NCI-H226 (cell line): Measurements from ENCODE around the gene STIM2.

ENCODE experiments used
- DNase-seq: peaks from one replicate; pipeline ENCODE4 v3.0.0-alpha.2; 2015

STIM2 gene

DNA sequence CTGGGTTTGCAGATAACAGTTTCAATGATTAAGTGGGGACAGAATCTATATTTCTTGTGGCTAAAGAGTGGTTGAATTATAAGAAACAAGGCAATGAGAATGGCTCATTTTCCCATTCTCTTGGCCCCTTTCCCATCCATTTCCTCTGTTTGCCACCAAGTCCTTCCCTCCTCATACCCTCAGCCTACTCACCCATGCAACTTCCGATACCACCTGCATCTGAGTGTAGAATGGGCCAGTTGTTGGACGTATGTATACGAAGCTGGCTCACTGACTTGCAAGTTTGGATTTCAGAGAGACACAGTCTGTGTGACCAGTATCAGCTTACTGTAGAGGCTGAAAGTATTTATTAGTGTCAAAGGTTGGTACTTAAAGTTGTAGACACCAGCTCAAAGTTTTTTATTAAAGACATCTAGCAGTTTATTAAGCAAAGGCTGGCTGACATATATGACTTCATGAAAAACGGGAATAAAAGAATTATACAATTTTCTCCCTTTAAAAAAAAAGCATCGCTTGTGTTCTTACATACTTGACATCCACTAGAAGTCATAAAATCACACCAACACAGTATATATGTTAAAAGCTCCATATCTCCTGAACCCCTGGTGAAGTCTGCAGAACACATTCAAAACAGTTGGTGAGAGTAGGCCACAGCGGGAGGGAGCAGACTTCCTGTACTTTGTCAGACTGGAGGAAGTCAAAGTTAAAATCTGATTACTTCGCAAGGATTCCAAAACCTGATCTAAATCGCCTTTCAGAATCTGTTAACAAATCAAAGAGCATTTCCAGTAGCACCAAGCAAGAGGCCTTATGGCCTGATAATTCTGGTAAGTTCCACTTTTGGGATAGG is 22.4 kb upstream of the STIM2 start:
- DNase-seq = no peak

DNA sequence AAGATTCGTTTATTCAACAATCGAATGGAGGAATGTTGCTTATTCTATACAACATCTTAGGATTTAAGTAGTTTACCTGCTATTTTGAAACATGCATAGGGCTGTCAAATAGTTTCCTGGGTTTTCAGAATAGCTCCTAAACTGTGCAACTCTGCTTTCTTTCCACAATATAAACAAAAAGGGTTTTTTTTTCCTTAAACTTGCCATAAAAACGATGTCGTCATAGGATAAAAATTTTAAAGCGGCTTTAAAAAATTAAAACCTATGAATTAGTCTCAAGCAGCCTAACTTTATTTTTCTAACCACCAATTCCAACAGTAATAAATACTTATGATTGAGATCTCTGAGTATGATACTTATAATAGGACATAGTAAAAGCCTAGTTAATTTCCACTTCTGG is 21.6 kb upstream of the STIM2 start:
- DNase-seq = no peak

DNA sequence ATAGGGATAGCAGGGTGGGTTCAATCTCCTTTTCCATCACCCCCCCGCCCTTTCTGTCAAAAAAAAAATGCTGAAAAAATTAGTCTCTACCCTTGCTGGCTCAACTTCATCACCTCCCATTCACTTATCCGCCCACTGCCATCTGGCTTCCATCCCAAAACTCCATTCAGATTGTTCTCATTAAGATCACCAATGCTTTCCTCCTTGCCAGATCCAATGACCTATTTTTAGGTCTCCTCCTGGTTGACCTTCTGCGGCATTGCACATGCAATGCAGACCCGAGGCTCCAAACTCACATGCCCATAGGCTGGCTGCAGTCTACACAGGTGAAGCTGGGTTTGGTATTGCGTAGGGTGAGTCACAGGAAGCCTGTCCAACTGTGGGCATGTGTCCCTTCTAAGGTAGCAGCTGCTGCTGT is 21.1 kb upstream of the STIM2 start:
- DNase-seq = no peak

DNA sequence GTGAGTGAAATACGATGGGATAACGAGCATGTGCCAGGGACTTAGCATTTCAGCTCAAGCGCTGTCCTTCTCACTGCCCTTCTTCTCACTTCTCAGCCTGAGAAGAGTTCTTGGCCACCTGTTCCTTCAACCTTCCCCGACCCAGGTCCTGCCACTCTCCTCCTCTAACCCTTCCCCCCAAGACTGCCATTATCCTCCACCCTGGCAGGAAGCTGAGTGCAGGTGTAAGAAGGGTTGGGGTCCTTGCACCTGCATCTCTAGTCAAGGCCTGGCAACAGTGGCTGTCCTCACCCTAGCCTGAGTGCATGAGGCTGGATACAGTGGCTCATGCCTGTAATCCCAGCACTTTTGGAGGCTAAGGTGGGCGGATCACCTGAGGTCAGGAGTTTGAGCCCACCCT is 19.9 kb upstream of the STIM2 start:
- no peak for DNase-seq

DNA sequence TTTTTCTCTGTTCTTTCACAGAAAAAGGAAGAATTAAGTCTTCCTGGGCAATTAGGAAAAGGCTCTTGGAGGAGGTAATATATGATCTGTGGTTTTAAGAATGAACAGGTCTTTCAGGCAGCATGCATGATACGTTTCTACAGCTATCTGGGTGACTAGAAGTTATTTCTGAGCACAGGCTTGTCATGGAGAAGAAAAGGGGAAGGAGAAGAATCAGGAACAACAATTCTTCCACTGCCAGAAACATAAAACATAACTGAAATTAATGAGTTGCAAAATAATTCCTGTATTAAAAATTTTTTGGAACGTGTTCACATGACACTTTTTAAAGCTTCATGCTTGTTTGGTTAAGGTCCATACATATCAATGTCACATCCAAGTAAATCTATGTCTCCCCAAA is 17.7 kb upstream of the STIM2 start:
- no peak for DNase-seq

DNA sequence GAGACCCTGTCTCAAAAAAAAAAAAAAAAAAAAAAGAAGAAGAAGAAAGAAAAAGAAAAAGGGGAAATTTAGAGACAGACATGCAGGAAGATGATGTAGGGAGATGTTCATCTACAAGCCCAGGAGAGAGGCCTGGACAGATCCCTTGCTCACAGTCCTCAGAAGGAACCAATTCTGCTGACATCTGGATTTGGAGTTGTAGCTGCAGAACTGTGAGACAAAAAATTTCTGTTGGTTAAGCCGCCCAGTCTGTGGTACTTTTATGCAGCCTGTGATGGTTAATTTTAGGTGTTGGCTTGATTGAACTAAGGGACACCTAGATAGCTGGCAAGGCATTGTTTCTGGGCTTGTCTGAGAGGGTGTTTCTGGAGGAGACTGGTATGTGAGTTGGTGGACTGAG is 10.1 kb upstream of the STIM2 start:
- DNase-seq = no peak

DNA sequence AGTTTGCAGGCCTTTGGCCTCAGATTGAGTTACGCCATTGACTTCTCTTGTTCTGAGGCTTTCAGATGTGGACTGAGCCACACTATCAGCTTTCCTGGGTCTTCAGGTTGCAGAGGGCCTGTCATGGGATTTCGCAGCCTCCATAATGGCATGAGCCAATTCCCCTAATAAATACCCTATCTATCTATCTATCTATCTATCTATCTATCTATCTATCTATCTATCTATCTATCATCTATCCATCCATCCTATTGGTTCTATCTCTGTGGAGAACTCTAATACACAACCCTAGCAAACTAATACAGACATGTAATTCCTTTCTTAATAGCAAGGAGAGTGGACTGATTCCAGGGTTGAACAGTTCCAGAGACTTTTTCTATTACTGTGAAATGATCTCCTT is 9.5 kb upstream of the STIM2 start:
- no peak for DNase-seq

DNA sequence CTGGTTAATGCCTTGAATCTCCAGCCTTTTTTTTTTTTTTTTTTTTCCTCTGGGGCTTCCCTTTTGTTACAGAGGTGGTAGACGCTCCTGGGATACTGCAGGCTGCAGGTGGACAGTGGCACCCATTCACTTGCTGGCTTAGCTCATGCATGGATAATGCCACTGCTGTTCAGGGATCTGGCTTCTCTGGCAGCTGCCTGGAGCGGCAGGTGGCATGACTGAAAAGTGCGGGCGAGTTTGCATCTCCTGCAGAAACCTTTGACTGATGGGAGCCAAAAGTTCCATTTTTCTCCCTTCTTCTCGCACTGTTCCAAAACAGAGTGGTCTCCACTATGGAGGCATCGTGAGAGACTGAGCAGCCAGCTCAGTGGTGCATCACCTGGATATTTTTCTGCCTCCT is 5.9 kb upstream of the STIM2 start:
- no peak for DNase-seq

DNA sequence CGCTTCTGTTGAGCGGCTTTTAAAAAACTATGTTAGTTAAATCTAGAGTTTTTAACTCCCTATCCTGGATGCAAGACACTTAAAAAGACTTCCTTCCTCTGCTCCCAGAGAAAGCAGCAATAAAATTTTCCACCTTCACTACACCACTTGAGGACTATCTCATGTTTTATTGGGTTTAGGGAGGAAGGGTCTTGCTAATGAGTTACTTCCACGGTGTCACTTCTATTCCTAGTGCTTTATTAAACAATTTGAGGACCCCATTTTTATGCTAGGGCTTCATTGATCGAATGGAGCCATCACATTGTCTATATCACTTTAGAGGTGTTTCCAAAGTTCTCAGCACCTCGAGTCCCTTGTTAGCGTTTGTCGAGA is 3.7 kb upstream of the STIM2 start:
- DNase-seq = no peak

DNA sequence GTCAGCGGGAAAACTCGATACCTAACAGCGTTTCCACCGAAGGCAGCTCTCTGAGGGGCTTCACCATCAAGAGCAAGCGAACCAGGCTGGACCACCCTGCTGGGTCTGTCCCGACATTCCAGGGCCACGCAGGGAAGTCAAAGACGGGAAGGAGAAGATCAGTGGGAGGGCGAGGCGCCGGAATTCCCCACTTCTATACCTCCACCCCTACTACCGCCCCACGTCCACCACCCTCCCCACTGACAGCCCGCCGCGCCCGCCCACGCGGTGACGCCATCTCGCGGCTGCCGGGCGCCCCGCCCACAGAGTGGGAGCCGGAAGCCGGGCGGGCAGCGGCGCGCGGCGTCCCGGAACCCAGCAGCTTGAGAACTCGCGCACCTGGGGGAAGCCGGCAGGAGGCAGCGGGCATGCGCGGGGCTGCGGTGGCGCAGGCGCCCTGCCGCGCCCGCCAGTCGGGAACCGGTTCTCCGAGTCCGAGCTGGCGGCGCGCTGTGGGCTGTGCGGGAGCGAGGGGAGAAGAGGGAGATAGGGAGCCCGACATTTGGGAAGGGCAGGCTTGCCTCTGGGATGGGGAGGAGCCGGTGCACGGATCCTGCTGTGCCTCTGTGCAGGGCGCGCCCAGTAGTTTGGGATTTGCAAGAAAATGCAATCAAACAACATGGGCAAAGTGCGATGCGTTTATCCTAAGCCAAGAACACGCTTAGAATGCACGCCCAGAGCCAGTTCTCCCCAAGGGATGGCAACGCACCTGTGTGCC is 3.2 kb upstream of the STIM2 start:
- DNase-seq = peak; percentile 72

DNA sequence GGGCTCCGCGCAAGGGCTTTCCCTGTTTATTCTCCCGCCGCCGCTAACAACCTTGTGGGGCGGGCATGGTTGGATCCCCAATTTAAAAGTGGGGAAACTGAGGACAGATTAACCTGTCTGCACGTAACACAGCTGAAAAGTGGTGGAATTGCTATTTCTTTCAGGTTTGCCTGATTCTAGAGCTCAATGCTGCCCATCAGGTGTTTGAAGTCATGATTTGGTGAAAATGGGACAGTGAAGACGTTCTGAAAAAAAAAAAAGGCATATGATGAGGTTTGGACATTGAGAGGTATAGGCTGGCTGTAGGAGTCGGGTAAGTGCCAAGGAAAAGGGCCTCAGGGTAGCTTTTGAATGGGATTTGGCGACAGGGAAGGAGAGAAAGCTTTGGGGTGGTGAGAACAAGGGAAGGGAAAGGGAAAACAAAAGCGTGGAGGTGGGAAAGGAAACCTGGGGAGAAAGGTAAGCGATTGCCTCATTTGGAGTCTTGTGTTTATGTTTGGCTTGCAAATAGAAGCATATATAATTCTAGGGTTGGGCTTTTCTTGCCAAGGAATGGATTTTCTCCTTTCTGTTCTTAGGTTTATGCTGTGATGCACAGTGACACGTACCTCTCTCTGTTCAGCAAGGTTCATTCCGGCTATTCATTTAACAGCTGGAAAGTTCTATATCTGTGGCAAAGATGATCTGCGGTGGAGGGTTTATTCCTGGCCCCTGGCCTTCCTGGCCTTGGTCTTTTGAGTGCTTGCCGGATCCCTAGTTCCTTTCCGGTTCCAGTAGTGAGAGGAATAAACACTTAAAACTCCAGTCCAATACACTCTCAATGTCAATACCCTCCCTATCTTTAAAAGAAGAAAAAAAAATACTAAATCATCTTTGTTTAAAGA is 2.4 kb upstream of the STIM2 start:
- DNase-seq = no peak

DNA sequence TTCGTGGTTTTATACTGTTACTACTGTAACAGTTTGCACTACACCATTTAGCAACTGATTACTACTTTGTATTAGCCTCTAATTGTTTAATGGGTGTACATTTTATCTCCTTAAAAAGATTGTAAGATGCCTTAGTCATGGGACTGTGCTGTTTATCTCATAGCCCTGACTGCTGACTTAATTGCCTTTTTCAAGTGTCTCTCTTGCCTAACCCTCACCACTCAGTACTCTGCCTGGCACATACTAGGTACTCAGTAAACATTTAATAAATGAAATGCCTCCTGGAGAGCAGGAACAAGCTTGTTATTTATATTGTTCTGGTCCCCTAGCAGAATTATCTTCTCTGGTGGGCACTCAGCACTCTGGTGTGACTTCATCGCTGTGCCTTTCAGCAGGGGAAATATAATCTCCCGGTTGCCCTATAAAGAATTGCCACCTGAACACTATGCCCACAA is 1.7 kb upstream of the STIM2 start:
- no peak for DNase-seq

DNA sequence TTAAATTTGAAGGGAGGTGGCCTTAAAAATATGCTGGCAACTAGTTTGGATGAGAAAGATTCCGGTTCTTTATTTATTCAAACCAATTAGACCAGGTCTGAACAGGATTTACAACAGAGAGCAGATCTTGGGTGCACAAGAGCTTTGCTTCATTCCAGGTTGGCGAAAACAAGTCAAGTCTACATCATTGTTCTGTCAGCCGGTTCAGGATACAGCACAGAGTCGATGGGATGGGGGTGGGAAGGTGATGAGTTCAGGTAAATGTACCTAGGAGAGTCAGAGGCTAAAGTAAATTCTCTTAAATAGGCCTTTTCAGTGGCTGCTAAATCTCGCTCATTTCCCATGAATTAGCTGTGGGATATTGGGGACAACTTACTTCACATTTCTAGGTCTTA is 882 bp upstream of the STIM2 start:
- no peak for DNase-seq

DNA sequence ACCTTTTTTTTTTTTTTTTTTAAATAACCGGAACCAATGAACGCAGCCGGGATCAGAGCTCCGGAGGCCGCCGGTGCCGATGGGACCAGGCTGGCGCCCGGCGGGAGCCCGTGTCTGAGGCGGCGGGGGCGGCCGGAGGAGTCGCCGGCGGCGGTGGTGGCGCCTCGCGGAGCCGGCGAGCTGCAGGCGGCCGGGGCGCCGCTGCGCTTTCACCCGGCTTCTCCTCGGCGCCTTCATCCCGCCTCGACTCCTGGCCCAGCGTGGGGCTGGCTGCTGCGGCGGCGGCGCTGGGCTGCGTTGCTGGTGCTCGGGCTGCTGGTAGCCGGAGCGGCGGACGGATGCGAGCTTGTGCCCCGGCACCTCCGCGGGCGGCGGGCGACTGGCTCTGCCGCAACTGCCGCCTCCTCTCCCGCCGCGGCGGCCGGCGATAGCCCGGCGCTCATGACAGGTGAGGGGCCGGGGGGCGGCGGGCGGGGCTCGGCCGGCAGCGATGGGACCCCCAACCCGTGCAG is 337 bp downstream of the STIM2 start:
- peak; percentile 40 for DNase-seq

DNA sequence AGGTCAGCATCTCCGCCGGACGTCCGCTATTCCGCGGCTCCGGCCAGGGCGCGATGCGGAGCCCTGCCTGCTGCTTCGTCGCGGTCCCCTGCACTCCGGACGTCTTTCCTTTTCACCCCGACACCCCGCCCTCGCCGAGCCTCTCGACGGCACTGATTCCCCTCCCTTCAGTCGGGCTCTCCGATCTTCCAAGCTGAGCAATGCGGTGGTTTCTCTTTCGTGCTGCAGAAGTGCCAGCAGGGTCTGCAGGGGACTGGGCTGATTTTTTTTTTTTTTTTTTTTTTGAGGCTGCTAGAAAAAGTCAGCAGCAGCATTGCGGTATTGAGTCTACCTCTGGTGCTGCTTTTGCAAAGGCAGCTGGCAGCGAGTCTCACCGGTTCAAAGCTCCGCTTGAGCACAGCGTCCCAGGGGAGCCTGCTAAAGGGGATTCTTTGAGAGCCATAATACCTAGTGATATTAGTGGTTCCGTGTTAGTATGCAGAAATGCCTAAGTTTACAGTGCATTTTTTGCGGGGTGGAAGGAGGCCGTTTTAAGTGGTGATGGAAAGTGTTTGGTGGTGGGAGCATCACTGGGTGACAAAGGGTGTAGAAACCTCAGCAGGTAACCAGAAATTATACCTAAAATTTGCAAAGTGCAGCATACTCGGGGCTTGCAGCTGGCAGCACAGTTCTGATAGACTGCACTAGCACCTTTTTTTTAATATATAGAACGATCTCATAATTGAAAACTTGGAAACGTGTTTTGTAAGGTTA is 969 bp downstream of the STIM2 start:
- peak; percentile 31 for DNase-seq

DNA sequence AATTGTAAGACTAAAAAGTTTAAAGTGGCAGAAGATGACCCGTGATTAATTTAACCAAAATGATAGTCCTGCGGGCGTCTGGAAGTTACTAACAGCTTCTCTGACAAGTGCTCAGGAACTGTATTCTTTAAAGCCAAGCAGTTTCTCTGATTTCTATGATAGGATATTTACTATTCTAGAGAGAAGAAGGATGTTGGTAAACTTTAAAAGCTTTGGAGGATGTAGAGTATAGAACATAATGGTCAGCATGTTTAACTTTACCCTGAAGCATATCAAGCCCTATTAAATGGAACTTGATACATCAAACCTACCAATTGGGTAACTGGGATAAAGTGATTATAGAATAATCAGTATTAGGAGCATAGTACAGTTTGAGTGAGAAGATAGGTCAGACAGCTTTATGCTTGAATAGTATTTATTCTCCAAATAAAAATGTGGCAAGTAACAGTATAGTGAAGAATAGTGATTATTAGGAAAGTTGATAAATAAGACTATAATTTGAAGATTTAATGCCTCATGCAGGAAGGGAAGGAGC is 1.8 kb downstream of the STIM2 start:
- DNase-seq = no peak

DNA sequence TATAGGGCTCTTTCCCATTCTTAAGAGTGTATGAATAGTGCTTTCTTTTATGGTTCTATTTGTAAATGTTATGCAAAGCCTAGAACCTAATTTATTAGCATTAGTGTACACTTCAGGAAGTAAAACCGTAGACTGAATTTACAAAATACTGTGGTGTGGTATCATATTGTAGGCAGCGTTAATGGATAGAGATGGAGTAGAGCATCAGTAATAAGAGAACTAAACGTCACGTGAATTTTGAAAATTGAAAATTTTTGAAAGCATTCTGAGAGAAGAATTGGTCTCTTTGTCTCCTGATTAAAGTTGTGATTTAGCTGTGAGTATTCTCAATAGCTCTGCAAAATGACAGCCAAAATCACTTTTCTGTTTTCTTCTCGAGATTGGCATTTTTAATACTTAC is 2.9 kb downstream of the STIM2 start:
- DNase-seq = no peak

DNA sequence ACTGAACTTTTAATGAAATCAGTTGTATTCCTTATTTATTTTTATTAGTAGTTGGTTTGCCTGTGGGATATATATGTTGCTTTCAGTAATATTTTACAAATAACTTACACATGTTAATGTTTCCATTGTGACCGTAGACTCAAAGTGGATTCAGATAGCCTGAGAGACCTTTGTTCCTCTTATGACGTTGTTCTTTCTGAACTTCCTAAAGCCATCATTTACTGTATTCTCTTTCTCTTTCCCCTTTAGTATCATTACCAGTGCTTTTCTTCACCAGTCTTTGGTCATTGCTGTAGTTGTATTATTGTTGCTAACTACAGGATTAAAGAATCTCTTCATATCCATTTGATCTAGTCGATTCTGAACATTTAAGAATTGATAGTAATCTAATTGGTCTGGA is 4.3 kb downstream of the STIM2 start:
- no peak for DNase-seq

DNA sequence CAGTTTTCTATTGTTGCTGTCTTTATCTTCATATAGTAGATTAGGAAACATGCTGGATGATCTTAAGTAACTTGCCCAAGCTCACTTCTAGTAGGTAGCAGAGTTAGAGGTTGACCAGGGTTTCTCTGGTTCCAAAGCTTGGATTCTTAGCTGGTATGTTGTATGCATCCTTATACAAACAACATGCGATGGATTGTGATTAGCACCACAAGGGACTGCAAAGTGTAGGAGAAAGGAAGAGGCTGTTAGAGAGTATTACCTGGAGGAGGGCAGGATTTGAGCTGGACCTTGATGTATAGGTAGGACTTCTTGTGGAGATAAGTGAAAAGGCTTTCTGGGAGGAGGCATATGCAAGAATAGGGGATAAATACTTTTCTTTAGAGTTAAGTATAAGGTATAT is 5.6 kb downstream of the STIM2 start:
- no peak for DNase-seq

DNA sequence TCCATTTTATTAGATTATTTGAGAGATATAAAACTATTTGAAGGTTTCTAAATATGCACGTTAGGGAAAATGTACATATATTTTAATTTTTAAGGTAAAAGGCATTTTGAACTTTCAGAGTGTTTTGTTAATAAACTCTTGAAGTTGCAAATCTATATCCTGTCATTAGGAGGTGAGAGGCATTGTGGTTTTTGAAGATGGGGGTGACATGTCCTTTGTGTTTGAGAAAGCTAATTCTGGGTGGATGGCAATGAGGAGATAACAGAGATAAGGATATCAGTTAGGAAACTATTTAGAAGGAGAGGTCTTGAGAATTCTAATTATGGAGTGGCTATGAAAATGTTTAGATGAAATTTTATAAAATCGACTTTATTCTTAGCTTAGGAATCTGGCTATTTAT is 6.1 kb downstream of the STIM2 start:
- DNase-seq = no peak

DNA sequence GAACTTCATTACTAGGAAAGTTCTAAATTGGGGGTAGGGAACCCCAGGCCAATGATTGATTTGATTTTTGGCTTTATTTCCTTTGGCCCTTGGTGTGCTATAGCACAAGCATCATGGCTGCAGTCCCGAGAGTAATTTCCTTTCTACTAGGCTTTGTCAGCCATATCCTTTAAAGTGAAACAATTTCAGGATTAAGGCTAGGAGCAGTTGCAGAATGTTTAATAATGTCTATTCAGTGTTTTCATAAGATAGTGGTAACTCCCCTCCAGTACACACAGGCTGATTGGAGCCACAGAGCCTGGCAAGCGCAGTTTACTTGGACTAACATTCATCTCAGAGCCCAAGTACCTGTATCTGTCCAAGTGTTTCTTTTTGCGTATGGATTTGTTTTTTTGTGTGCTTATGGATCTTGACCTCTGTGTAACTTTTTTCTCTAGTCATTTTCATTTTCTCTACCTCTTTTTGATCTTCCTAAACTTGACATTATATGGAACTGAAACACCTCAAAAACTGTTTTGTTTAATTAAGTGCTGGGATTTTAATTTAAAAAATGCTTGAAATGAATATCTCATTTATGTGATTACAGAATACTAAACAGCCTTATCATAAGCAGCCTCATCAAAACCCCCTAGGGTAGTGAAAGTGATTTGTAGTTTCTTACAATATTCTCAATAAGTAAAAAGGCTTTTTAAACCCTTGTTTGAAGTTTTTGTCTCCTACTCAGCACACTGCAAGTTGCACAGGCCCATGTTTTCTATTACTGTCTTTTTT is 7.5 kb downstream of the STIM2 start:
- no peak for DNase-seq
